Measurements from ENCODE around the gene KRTAP2-2. TPM values are rescaled to one million over a fixed set of nuclear protein-coding genes. Genes with fewer than 3 reads are reported as not detected.
A peak's percentile ranks its signal among the peaks of the same experiment; 100 is the strongest.

KRTAP2-2 gene
- total RNA-seq, 1 experiment from 2014 or later = not detected

DNA sequence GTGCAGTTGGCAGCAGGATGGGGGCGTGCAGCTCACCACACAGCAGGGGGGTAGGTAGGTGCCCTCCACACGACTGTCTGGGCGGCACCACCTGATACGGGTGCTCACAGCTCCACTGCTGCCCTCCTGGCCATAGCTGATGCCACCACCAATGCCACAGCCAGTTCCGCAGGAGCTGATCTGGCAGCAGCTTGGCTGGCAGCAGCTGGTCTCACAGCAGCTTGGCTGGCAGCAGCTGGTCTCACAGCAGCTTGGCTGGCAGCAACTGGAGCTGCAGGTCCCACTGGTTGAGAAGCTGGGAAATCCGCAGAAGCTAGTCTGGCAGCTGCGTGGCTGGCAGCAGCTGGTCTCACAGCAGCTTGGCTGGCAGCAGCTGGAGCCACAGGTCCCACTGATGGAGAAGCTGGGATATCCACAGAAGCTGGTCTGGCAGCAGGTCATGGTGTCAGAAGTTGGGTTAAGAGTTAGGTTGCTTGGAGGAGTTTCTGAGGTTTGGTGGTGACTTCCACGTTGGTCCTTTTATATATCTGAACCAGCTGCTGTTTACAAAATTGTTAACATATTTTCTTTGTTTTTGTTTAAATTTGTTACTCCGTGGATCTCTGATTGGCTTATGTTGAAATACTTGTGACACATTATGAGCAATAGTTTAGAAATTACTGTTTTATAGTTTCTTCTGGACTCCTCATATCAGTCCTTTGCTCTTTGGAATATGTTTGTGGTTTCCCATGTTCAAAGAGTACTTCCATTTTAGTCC is 28.1 kb downstream of the KRTAP2-2 start, which contains the start of gene KRTAP1-5:
Gene KRTAP1-5, minus strand, starts transcription at position 494 of the 757 bp plus-strand sequence. Its CDS starts 53 bp downstream, at position 441.
- H3K27me3 Mint-ChIP-seq (ENCODE audit: unreplicated experiment) = no peaks in the 10 kb centered on the region
- H3K4me1 Mint-ChIP-seq (ENCODE audit: low read depth, unreplicated experiment) = peaks cover 32% of the 10 kb centered on the region
- no TSS peak for BruUV-seq (replicated peaks)
- no peak for DNase-seq
- no peaks in the 10 kb centered on the region for H3K36me3 Mint-ChIP-seq (ENCODE audit: insufficient read depth, unreplicated experiment)
- no peak within 1 kb of the TSS for H3K4me3 Mint-ChIP-seq (ENCODE audit: low read depth, unreplicated experiment)
- peaks cover 3% of the 10 kb centered on the region for H3K9me3 Mint-ChIP-seq (ENCODE audit: low read depth, unreplicated experiment)
- TF ChIP-seq, protein P1, sequence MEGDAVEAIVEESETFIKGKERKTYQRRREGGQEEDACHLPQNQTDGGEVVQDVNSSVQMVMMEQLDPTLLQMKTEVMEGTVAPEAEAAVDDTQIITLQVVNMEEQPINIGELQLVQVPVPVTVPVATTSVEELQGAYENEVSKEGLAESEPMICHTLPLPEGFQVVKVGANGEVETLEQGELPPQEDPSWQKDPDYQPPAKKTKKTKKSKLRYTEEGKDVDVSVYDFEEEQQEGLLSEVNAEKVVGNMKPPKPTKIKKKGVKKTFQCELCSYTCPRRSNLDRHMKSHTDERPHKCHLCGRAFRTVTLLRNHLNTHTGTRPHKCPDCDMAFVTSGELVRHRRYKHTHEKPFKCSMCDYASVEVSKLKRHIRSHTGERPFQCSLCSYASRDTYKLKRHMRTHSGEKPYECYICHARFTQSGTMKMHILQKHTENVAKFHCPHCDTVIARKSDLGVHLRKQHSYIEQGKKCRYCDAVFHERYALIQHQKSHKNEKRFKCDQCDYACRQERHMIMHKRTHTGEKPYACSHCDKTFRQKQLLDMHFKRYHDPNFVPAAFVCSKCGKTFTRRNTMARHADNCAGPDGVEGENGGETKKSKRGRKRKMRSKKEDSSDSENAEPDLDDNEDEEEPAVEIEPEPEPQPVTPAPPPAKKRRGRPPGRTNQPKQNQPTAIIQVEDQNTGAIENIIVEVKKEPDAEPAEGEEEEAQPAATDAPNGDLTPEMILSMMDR (IDR thresholded peaks at IDR 0.05; ENCODE audit: unreplicated experiment) = no peak
- intact Hi-C loops (cut with micrococcal nuclease; ENCODE audit: unreplicated experiment) = no loop called here
- CTCF ChIA-PET = interaction anchor here (0.6 to 1.1 kb wide), 3 partner anchors 9 to 18 kb away, joined by 3 read pairs; partner anchors contain the start of gene KRTAP3-1
- H3K27ac Mint-ChIP-seq (ENCODE audit: unreplicated experiment) = no peak within 1 kb of the TSS

DNA sequence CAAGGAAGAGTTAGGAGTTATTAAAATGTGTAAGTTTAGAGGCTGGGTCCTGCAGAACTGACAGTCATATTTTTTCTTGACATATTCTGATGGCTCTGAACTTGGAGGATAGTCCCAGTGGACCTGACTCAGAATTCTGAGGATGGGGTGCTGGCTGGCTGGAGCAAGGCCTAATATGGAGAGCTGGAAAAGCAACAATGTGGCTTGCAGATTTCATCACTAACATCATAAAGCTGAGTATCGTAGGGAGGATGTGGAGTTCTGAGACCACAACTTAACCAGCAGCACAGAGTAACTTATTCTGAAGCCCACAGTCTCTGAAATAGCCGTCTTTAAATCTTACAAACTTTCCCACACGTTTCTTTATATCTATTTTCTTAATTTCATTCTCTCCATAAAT is 30.3 kb downstream of the KRTAP2-2 start:
- TF ChIP-seq, protein P1 (IDR thresholded peaks at IDR 0.05; ENCODE audit: unreplicated experiment) = no peak
- BruUV-seq (replicated peaks) = no TSS peak
- peak overlapping the region; percentile 13 for H3K27ac Mint-ChIP-seq (ENCODE audit: unreplicated experiment)
- no peaks in the 10 kb centered on the region for H3K36me3 Mint-ChIP-seq (ENCODE audit: insufficient read depth, unreplicated experiment)
- no peak for DNase-seq
- H3K4me1 Mint-ChIP-seq (ENCODE audit: low read depth, unreplicated experiment) = peaks cover 37% of the 10 kb centered on the region
- peaks cover 3% of the 10 kb centered on the region for H3K9me3 Mint-ChIP-seq (ENCODE audit: low read depth, unreplicated experiment)
- intact Hi-C loops (cut with micrococcal nuclease; ENCODE audit: unreplicated experiment) = loop anchor here (5.0 kb wide), 1 partner anchor 67 kb away; no protein-coding TSS in a partner anchor
- CTCF ChIA-PET = interaction anchor here (0.7 to 1.5 kb wide), 3 partner anchors 14 to 96 kb away, joined by 3 read pairs; no protein-coding TSS in a partner anchor
- H3K4me3 Mint-ChIP-seq (ENCODE audit: low read depth, unreplicated experiment) = no peak overlapping the region
- H3K27me3 Mint-ChIP-seq (ENCODE audit: unreplicated experiment) = no peaks in the 10 kb centered on the region

DNA sequence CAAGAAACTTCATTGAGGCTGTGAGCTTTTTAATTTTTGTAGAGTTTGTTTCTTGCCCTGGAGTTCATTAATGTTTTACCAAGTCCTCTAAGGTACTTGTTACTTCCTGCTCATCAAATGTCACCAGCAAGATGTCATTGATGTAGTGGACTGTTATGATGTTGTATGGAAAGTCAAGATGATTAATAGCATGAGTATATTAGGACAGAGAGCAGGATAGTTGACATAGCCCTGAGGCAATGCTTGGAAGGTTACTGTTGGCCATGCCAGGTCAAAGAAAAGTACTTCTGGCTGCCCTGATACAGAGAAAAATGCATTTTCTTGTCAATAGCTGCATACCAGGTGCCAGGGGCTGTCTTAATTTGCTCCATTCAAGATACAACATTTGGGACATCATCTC is 34.7 kb downstream of the KRTAP2-2 start:
- TF ChIP-seq, protein P1 (IDR thresholded peaks at IDR 0.05; ENCODE audit: unreplicated experiment) = no peak
- H3K4me1 Mint-ChIP-seq (ENCODE audit: low read depth, unreplicated experiment) = peaks cover 34% of the 10 kb centered on the region
- no peak overlapping the region for H3K4me3 Mint-ChIP-seq (ENCODE audit: low read depth, unreplicated experiment)
- H3K36me3 Mint-ChIP-seq (ENCODE audit: insufficient read depth, unreplicated experiment) = no peaks in the 10 kb centered on the region
- H3K27me3 Mint-ChIP-seq (ENCODE audit: unreplicated experiment) = no peaks in the 10 kb centered on the region
- H3K27ac Mint-ChIP-seq (ENCODE audit: unreplicated experiment) = no peak overlapping the region
- no TSS peak for BruUV-seq (replicated peaks)
- CTCF ChIA-PET = interaction anchor here (0.6 to 1.6 kb wide), 12 partner anchors 9 to 1357 kb away, joined by 3 to 8 read pairs (median 4); partner anchors contain the start of genes GSDMB and KRTAP3-1
- H3K9me3 Mint-ChIP-seq (ENCODE audit: low read depth, unreplicated experiment) = peaks cover 3% of the 10 kb centered on the region
- DNase-seq = no peak
- intact Hi-C loops (cut with micrococcal nuclease; ENCODE audit: unreplicated experiment) = loop anchor here (5.0 kb wide), 1 partner anchor 63 kb away; no protein-coding TSS in a partner anchor

DNA sequence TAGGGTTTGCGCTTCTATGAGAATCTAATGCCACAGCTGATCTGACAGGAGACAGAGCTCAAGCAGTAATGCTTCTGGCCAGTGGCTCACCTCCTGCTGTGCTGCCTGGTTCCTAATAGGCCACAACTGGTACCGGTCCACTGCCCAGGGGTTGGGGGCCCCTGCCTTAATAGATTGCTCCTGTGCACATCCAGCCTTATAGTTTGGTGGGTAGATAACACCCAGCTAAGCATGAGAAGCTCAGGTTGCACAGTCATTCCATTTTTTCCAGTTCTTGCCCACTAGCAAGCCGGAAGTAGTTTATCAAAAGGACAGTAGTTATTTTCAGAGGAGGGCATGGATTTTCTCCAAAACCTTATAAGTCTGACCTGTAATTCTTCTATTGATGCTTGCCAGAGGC is 35.6 kb downstream of the KRTAP2-2 start:
- Mint-ChIP-seq H3K4me1 (ENCODE audit: low read depth, unreplicated experiment) (peaks cover 33% of the 10 kb centered on the region), H3K27ac (ENCODE audit: unreplicated experiment) (no peak overlapping the region), H3K36me3 (ENCODE audit: insufficient read depth, unreplicated experiment) (no peaks in the 10 kb centered on the region), H3K9me3 (ENCODE audit: low read depth, unreplicated experiment) (peaks cover 3% of the 10 kb centered on the region), H3K27me3 (ENCODE audit: unreplicated experiment) (no peaks in the 10 kb centered on the region), H3K4me3 (ENCODE audit: low read depth, unreplicated experiment) (no peak overlapping the region)
- no TSS peak for BruUV-seq (replicated peaks)
- no peak for DNase-seq
- TF ChIP-seq, protein P1 (IDR thresholded peaks at IDR 0.05; ENCODE audit: unreplicated experiment) = no peak
- intact Hi-C loops (cut with micrococcal nuclease; ENCODE audit: unreplicated experiment) = no loop called here
- CTCF ChIA-PET = interaction anchor here (0.7 to 1.6 kb wide), 5 partner anchors 10 to 251 kb away, joined by 3 to 7 read pairs (median 4); partner anchors contain the start of gene KRTAP3-1
